ENCODE measurements around the gene ARHGAP22.

The ARHGAP22 gene

DNA sequence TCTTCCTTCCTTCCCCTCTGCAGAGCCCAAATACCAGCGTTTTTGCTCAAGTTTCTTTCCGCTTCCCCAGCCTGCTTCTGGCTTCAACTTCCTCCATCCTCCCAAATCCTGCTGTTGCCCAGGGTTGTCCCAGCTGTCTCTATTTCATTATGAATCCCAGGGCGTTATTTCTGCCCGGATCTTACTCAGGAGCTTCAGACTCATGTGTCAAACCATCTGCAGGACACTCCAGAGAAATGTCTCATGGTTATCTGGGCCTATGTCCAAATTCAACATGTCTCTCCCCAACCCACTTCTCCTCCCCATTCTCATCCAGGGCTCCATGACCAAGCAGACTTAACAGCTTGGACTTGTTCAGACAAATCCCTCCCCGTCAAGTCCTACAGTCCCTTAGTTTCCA, 15.6 kb downstream of the ARHGAP22 start:
- peak; percentile 63 for DNase-seq (ENCODE audit: low read depth, low spot score)

DNA sequence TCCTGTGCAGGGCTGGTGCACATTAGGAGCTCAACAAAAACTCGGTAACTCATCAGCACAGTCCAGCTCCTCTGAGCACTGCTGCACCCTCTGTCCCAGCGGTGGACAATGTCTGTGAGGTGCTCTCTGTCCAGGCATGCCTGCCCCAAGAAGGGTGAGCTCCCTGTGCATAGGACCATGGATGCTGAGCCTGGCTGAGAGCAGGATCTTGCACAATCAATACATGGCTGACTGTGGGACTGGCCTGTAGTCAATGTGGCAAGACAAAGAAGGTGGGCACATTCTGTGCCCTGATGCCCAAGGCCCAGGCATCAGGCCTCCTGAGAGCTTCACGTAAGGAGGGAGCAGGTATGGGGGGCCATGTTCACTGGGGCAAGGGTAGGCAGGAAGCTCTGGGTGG, 17.1 kb downstream of the ARHGAP22 start:
- DNase-seq (ENCODE audit: low read depth, low spot score) = no peak

DNA sequence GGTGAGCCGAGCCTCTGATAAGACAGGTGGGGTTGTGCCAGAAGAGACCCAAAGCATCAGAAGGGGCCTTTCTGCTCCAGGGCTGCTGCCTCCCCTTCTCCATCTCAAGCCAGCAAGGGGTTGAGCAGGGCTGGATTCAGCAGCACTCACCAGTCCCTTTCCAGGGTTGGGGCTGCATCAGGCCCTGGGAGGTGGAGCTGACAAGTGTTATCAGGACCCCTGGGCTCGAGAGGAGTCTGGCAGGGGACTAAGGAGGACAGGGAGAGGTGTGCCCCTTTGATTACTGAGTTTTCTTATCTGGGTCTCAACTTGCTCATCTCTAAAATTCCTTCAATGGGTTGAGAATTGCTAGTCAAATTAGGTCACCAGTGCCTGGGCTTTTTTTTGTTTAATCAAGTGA, 17.8 kb downstream of the ARHGAP22 start:
- no peak for DNase-seq (ENCODE audit: low read depth, low spot score)

DNA sequence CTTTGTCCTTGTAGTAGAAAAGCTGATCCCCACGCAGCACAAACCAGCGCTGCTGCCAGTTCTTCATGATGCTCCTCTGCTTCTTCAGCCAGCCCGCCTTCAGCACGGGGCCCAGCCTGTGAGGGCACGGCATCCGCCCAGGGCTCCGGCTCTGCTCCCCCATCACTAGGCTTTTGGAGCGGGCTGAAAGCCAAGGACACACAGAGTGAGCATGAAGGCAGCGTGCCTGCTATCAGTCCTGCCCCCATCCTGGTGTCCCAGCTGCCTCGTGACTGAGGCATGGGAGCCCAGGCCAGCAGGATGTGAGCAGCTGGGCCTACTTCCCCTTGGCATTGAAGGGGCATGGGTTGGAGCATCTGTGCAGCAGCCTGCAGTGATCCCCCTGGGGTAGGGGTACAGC, 21.9 kb downstream of the ARHGAP22 start:
- no peak for DNase-seq (ENCODE audit: low read depth, low spot score)

DNA sequence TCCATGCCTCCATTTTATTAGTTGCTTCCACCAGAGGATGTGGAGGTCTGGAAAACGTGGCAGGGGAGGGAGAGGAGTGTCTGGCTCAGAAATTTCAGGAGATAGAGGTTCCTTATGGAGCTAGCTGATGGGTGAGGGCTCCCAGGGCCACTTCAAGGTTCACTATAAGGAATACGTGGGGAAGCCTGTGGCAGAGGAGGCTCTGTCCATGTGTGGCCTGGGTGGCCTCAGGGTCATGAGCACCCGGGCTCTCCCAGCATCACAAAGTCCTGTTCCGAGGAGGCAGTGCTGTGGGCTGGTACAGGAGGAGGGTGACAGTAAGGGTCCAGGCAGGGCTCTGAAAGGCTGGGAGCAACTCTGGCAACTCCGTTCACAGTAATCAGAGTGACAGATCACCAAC, 24.6 kb downstream of the ARHGAP22 start:
- no peak for DNase-seq (ENCODE audit: low read depth, low spot score)

DNA sequence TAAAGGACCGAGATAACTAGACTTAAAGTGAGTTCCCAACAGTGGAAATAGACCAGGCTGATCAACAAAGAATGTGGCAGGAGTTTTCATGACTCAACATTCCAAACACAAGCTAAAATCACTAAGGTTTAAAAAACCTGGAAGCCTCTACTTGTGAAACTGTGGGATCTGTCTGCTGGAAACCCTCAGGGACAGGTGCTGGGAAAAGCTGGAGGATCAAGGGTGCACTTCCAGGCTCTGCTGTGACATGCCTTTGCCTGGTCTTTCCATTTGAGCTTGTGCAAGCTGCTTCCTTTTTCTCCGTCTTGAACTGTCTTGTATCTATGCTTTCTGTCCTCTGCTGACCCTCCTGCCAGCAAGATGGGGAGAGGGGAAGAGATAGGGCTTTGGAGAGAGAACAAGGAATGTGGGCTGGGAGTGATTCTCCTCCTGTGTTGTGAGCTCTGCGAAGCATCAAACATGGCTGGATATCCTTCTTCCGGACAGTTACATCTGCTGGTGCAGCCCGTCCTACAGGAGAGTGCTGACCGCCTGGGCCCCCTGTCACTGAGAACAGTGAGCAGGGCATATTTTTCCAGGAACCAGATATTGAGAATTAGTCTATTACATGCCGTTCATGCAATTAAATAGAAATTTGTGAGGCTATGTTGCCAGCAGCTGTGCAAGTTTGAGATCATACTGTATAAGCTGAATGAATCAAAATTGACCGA, 25.5 kb downstream of the ARHGAP22 start:
- no peak for DNase-seq (ENCODE audit: low read depth, low spot score)

DNA sequence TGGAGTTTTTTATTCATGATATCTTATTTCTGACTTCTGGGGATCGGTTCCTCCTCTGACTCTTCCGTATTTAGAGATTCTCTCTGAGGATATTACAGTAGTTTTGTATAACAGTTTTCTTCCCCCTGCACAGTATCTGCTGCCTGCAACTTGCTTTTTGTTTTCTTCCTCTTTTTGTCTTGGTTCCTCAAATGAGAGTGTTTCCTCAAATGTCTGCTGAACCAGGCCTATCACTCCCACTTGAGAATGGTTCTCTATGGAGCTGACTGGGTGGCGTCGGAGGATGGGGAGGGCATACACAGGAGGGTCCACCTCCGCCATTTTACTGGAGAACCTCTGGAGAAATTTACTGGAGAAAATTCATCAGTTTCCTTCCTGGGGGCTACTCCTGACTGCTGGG, 27.7 kb downstream of the ARHGAP22 start:
- no peak for DNase-seq (ENCODE audit: low read depth, low spot score)

DNA sequence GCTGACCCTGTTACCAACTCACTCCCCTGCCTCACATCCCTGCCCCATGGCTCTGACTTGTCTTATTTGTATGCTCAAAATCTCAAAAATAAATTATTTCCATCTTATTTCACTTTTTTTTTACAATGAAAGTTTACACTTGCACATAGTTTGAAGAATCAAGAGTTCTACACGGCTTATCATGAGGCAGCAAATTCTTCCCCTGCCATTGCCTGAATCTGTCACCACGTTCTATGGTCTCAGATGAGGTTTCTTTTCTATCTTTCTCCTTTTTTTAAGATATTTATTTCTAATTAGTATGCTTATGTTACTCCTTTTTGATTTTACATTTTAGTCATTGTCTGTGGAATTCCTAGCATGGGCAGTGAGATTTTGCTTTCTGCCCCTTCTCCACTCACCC, 28.4 kb downstream of the ARHGAP22 start:
- DNase-seq (ENCODE audit: low read depth, low spot score) = no peak

DNA sequence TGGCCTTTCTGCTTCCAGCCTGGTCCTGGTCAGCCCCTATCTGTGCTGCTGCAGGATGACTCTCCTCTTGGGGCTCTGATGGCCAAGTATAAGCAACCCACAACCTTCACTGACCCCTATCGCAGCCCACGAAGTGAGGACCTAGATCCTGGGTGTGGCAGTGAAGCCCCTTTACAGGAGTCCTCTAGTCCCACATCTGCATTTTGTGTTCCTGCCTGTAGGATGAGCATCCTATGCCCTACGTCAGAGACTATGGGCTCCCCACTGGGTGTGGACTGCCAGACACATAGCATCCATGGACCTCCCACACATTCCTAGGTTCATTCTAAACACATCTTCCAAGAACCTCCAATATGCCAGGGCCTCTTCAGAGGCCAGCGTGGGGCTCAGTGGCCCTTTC, 29.0 kb downstream of the ARHGAP22 start:
- DNase-seq (ENCODE audit: low read depth, low spot score) = no peak

DNA sequence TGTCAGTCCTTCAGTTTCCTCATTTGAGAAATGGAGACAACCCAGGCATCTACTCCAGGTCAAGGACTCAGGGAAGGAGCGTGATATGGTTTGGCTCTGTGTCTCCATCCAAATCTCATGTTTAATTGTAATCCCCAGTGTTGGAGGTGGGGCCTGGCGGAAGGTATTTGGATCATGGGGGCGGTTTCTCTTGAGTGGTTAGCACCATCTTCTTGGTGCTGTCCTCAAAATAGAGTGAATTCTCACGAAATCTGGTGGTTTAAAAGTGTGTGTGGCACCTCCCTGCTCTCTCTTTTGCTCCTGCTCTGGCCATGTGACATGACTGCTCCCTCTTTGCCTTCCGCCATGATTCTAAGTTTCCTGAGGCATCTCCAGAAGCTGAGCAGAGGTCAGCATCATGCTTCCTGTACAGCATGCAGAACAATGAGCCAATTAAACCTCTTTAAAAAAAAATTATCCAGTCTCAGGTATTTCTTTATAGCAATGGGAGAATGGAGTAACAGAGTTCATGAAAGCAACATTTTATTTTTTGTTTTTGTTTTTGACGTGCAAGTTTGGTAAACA, 30.0 kb downstream of the ARHGAP22 start:
- no peak for DNase-seq (ENCODE audit: low read depth, low spot score)

DNA sequence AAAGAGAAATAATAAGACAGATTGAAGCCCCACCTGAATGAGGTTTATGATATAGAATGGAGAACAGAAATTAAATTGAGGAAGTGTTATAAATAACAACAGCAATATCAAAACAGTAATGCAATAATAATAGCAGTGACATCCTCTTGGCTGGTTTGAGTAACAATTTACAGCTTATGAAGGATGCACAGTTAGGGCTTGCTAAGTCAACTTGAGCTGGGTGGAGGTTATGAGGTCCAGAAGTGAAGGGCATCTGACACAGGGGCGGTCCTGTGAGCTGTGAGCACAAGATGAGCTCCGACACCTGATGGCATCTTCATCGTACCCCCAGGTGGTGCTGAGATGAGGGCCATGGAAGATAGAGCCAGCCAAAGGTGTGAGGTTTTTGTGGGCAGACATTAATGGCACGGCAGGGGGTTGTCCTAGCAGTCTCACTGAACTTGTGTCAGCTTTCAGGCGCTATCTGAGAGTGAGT, 30.5 kb downstream of the ARHGAP22 start:
- DNase-seq (ENCODE audit: low read depth, low spot score) = no peak

DNA sequence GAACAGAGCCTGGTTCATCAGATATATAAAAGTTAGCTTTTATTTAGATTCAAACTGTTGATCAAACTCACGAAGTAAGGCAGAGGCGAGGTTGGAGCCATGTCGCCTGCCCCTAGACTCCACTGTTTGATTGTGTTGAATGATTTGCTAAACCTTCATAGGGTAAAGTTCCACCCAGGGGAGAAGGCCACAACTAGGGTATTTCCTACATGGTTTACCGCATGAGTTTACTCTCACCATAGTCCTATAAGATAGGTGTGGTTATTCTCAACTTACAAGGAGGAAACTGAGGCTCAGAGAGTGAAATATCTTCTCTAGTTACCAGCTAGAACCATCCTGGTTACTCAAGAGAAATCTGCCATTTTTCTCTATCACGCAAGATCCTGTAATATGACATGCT, 31.8 kb downstream of the ARHGAP22 start:
- DNase-seq (ENCODE audit: low read depth, low spot score) = no peak

DNA sequence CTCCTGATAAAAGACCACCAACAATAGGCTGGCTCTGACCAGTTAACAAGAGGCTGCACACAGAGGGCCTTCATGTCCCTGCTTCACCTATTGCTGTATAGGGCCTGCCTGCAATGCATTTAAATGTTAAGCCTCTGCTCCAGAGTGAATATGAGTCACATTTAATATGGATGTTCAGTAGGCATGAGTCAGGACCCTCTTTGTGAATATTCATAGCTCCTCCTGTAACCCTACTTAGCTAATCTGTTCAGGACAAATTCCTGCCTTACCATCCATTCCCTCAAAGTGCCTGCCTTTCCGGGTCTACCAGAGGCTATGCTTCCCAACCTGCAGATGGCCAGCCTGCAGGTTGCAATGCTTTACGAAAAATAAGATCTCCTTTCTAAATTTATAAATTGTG, 32.5 kb downstream of the ARHGAP22 start:
- no peak for DNase-seq (ENCODE audit: low read depth, low spot score)

DNA sequence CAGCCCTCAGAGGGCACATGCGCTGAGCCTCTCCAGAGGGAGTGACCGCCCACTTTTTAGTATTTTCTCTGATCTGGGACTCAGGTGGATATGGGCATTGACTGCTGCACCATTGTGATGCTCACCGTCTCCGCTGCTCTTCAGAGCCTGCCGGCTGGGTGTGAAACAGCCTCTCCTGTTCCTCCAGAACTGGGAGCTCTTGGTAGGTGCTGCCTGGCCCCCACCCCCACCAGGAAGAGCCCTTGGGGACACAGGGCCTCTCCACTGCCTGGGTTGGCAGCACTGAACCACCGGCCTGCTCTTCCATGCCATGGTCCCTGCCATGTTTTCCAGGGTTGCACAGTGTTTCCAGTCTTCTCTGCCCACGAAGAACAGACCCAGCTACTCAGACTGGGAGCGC, 36.3 kb downstream of the ARHGAP22 start:
- DNase-seq (ENCODE audit: low read depth, low spot score) = no peak

DNA sequence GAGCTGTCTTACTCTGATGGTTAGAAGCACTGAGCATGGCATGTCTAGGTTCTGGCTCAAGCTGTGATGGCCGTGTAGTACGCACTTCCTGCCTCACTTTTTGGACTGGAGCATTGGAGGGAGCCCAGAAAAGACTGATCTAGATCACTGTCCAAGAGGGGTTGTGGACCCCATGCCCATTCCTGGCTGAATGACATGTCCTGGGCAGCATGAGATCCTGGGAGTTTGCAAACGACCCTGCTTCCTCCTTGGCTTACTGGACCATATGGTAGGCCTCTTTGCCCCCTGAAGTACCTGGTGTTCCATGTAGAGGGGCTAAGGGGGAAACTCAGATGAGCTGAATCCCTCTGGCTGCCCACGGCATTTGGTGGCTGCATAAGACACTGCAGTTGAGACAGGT, 36.7 kb downstream of the ARHGAP22 start:
- DNase-seq (ENCODE audit: low read depth, low spot score) = no peak

DNA sequence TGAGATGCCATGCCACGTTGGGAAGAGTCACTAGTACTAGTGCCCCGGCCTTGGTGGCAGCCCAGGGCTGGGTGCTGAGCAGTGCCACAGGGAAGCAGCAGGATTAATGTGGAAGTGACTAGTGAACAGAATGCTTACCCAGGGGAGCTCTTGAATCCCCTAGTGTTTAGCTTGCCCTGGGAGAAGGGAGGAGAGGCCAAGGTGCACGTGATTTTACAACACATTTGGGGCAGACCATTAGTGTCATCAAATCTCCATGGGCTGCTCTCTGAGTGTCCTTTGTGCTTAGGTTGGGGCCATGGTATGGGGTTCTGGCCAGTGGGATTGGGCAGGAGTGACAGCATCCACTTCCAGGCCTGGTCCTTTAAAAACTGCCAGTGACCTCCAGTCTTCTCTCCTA, 37.5 kb downstream of the ARHGAP22 start:
- no peak for DNase-seq (ENCODE audit: low read depth, low spot score)

DNA sequence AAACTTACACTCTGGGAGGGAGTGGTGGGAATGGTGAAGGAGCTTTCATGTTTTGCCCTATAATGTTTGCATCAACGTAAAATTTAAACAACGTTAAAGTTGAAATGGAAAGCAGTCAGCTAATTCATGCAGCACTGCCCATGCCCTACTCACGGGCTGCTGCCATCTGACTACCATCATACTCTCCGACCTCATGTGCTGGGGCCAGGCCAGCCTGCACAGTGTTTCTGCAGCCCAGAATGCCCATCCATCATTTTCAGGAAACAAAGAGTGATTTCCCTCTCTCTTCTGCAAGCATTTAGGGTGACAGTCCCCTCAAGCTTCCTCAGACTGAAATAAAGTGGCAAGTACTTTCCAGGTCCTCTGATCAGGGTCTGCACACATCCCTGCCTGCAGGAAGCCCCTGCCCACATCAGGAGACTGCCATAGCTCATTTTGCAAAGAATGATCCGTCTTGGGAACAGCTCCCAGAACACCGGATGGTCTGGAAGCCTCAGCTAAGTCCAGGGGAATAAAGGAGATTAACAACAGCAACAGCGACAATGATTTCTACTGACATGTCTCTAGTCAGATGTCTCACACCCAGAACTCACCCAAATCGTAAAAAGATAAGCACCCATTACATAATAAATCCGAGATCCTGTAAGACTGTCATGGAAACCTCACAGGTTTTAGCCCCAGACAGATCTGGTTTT, 40.3 kb downstream of the ARHGAP22 start:
- no peak for DNase-seq (ENCODE audit: low read depth, low spot score)

DNA sequence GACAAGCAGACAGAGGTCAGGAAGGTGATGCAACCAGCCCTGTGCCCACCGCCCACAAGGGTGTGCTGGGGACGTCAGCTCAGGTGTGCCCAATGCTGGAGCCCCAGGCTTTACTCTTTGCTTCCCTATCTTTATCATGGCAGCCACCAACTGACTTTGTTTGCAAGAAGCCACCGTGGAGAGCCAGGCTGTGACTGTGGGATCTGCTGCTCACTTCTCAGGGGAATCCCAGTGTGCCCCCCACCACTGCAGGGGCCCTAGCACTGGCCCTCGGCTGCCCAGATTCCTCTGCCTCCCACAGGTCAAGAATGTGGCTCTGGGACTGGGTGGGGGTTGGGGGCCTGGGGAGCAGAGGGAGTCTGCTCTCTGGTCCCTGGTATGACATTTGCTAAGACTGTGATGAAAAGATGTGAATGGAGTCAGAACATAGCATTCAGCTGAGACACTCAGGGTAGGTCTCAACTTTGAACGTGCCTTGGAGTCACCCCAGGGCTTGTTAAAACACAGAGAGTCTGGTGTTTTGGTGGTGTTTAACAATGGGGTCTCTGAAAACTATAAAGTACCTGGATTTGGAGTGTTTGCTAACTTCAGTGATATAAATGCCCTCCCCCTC, 47.3 kb downstream of the ARHGAP22 start:
- DNase-seq (ENCODE audit: low read depth, low spot score) = no peak

DNA sequence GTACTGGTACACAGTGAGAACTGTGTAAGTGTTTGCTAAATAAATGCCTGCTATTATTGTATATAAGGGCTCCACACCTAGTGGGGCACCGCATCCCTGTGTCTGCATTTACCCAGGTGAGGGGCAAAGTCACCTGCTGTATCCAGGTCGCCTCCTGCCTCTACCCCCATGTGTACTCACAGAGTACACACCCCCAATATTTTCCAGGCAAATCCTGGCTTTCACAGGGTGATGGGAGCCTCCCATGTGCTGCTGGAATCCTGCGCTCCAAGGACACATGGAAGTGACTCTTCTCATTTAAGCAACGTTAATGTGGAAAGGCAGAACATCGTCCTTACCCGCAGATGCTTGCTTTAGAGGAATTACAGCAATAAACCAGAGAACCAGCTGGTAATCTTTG, 48.2 kb downstream of the ARHGAP22 start:
- no peak for DNase-seq (ENCODE audit: low read depth, low spot score)

DNA sequence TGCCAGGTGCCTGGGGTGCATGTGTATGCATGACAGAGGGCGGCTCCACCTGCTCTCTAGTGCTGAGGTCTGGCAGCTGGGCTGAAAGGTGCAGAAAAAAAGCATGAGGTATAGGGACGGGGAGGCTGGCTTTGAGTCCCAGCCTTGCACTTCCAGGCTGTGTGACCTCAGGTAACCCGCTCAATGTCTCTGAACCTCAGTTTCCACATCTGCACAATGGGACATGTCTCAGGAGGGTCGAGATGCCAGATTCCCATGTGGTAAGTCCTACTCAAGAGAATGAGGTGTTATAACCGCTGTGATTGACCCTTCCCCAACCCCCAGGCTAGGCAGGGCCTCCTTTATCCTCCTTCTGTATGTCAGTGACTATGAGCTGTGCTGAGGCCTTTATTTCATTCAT, 48.8 kb downstream of the ARHGAP22 start:
- no peak for DNase-seq (ENCODE audit: low read depth, low spot score)

DNA sequence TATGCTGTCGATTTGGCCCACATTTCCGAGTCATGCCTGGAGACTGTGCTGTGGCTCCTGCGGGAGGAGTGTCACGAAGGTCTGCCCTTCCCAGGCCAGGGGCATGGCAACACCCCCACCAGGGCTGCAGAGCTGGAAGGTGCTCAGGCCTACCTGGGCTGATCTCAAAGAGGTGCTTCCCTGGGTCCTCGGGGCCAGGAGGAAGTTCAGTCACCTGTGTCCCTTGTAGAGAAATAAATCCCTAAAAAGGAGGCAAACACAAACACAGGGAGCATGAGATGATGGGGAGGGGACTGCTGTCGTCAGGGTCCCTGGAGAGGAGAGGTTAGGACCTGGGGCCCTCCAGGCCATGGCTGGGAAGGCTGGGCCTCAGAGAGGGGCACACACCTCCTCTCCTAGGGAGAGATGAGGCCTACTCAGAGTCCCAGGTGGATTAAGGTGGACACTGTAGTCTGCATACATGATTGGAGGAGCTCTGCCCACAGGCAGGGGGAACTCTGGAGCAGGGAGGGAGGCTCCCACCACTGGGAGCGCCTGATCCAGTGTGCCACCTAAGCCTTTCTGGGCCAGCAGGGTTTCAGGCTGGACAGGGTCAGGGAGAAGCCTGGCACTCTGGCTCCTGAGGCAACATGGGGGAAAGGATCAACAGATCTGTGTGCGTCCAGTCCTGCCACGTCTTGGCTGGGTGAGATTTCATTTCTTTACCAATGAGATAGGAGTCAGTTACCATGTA, 49.4 kb downstream of the ARHGAP22 start:
- no peak for DNase-seq (ENCODE audit: low read depth, low spot score)

DNA sequence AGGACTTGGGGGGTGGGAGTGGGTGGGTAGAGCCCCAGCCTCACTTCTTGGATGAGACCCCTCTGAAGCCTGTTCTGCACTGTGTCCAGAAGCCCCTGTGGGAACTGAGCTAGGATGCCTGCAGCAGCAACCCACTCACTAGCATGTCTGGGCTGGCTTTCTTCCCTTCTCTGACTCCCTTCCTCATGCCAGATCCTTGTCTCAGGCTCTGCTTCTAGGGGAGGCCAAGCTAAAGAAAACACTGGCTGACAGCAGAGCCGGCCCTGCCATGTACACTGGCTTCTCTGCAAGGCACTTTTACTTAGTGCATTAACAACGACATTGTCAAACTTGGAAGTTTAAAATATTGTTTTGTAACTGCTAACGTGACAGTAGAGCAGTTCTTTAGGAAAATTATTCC, 50.2 kb downstream of the ARHGAP22 start:
- DNase-seq (ENCODE audit: low read depth, low spot score) = no peak

Data from brain pericyte (primary cell).